Amygdala (tissue), 56 donors: ENCODE measurements around the gene COL18A1.

Experiments
- DNase-seq, 56 donors: peaks; one replicate each; lab custom pipeline; 2025; lab: John Stamatoyannopoulos, UW

Gene COL18A1

DNA sequence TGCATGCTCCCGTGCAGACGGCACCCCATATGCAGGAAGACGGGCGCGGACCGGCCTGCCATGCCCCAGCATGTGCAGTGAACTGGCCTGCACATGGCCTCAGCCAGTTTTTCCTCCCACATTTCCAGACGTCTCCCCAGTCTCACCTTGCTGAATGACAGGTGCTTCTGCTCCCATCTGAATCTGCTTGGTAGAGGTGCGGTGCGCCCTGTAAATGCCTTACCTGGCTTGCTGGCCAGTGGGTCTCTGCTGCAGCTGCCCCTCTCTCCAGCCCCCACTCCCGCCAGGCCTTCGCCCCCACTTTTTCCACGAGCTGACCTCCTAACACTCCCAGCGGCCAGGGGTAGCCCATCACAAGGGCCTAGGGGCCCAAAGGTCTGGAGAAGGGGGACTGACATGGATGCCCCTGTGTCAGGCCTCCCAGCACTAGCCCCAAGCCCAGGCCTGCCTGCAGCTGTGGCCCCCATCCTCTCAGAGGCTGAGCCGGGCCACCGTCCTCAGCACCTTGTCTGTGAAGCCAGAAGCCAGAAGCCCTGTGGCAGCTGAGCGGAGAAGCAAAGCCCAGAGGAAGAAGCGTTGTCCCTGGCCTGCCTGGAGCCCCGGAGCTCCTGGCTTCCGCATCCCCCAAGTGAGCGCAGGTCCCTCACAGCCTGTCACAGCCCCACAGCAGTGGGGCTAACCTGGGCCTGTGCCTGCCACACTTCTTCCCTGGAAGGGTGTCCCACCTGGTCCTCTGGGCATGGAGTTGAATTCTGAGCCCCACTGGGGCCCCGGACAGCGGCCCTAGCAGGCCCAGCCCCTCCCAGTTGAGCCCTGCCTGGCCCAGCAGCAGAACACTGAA is 140.9 kb downstream of the COL18A1 start:
- no peak for DNase-seq

DNA sequence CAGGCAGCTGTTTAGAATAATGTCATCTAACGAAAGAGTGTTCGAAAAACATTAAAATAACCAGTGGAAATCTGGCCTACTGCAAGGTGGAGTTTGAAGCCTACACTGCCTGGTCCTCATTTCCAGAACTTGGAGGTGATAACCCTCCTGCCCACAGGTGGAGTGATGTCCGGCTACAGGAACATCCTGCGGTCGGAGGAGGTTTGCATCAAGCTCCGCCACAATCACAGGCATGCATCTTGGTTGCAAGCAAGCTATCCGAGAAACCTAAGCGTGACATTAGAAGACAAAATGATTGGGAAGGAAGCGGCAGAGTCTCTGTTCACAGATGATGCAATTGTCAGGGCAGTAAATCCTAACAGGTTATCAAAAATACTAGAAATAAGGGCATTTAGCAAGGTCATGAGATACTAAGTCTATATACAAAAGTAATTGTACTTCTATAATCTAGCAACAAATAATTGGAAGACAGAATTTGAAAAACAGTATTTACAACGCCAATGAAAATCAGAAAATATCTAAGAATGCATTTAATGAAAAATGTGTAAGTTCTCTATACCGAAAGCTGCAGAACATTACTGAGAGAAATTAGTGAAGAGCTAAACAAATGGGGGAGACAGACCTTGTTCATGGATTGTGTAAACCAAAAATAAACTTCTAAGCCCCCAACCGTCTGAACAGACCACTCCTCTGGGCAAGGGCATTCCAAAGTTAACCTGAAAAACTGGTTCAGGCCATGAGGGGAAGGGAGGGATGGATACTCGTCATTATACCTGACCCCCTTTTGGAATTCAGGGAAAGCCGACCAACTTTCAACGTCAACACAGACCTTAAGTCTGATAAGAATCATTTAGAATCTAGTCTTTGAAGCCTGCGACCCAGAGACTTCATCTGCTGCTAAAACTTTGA is 141.9 kb downstream of the COL18A1 start:
- DNase-seq: no peak

DNA sequence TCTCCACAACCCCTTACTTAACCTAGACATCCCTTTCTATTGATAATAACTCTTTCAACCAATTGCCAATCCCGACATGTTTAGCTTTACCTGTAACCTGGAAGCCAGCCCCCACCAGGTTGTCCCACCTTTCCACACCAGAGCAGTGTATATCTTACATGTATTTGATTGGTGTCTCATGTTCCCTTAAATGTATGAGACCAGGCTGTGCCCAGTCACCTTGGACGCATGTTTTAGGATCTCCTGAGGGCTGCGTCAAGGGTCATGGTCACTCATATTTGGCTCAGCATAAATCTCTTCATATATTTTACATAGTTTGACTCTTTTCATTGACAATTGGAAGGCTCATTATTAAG is 142.6 kb downstream of the COL18A1 start:
- no peak for DNase-seq

DNA sequence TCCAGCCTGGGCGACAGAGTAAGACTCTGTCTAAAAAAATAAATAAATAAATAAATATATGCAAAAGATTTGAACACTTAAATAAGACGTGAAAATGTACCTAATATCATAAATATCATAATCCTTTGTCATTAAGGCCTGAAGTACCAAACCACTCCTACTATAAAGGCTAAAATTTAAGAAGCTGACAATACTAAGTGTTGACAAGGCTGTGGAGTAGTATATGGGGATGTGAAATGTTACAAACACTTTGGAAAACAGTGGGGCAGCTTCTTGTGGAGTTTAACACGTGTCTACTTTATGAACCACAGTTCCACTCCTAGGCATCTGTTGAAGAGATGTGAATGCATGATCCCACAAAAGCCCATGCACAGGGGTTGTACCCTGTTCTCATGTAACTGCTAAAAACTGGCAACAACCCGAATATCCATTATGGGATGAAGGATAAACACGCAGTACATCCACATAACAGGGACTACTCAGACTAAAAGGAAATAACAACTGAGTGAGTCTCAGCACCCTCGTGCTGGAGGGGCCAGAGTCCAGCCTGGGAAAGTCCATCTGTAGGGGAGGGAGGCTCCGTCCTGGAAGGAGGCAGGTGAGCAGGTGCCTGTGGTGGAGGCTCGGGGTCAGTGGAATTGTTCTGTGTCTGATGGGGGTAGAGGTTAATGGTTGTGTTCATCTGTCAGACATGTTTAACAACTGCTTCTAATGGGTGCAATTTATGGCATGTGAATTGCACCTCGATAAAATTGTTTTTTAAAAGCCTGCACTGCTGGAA is 143.9 kb downstream of the COL18A1 start:
- no peak for DNase-seq

DNA sequence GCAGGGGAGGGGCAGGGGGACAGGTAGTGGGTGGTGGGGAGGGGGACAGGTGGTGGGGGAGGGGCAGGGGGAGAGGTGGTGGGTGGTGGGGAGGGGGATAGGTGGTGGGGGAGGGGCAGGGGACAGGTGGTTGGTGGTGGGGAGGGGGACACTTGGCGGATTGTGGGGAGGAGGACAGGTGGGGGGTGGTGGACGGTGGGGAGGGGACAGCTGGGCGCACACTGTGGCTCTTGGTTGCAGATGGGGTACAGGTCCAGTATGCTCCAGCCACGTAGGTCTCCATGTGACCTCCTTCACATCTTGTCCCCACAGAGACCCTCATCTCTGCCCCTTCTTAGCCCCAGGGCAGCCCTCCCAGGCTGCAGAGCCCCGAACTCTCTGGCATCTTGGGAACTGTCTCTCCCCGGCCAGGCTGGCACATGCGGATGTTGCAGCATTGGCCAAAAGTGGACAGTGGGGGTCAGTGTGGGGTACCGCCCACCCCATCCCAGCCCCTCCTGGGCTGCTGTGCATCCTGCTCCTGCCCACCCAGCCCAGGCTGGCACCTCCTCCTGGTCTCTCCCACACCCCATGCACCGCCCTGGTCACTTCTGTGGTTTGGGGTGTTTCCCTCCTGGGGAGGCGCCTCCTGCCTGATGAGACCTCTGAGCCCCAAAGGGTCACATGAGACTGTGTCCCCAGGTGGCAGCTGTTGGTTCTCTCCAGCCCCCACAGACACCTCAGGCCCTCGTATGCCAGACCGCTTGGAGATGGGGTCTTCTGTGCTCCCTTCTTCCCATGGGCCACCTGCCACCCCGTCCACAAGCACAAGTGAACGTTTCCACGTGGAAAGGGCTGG is 144.9 kb downstream of the COL18A1 start:
- DNase-seq: no peak

DNA sequence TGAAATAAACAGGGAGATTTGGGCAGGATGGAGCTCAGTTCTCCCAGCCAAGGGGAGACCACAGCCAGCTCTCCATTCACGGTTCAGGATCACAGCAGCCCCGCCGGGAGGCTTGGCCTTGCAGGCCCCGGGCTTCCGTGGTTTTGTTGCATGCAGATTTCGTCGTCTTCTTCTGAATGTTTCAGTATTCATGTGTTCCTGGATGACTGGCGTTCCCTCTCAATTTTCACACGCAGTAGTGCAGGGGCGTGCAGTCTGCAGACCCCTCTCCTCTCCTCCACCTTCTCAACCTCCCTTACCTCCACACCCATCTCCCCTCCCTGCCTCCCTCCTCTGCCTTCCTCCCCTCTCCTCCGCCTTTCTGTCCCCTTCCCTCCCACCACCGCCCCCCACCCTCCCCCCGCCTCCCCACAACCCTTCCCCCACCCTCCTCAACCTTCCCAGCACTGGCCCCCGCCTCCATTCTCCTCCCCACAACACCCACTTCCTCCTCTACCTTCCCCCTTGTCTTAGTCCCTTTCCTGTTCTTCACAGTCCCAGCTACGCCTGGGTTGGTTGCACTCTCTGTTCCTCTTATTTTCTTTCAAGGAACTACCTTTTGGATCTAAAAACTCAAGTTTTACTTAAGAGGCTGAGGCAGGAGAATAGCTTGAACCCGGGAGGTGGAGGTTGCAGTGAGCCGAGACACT is 145.7 kb downstream of the COL18A1 start:
- peak in 1 of 56 donors; percentile 51 for DNase-seq

DNA sequence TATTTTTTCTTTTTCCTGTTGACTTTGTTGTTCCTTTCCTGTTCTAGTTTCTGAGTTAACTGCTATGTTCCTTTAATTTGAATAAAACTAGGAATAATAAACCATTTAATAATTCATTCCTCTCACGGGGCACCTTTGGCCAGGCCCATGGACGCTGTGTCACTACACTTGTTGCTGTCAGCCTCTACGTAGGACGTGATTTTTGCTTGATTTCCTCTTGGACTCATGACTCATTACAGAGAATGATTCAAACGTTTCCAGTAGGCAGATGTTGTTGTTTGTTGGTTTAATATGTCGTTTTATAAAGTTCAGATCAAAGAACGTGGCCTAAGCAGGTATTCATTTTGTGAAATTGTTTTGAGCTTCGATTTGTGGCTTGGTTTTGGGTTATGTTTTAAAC is 146.4 kb downstream of the COL18A1 start:
- no peak for DNase-seq

DNA sequence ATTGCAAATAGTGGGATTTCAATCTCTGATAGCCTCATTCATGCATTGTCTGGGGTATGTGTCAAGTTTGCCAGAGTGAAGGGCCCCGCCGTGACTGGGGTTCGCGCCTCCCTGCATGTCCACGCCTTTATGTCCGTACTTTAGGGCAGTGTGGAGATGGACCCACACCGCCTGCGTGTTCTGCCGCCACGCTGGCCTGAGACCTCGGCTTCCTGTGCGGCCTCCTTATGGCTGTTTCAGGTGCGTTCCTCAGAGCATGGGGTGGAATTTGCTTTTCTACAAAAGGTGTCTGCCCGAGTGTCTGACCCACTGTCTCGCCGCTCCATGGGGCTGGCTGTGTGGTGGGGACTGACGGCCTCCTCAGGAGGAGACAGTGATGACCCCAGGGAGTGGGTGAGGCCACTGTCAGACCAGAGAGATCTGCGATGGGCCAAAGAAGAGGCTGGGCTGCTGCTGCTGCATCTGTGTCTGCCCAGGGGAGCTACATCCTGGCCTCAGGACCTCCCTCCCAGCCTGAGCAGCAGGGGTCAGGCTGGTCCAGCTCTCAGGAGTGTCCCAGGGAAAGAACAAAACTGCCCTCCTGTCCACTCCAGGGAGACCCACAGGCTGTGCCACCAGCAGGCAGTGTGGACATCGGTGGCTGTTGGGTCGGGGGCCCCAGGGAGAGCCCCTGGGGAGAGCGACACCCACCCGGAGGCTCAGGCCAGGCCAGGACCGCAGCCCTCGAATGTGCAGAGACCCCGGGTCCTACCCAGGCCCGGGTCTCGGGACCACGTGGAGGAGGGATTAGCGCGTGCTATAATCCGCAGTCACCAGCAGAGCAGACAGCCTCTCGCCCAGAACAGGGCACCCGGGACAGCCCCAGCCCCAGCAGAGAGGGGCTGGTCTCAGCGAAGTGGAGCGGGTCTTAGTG is 147.1 kb downstream of the COL18A1 start:
- no peak for DNase-seq

DNA sequence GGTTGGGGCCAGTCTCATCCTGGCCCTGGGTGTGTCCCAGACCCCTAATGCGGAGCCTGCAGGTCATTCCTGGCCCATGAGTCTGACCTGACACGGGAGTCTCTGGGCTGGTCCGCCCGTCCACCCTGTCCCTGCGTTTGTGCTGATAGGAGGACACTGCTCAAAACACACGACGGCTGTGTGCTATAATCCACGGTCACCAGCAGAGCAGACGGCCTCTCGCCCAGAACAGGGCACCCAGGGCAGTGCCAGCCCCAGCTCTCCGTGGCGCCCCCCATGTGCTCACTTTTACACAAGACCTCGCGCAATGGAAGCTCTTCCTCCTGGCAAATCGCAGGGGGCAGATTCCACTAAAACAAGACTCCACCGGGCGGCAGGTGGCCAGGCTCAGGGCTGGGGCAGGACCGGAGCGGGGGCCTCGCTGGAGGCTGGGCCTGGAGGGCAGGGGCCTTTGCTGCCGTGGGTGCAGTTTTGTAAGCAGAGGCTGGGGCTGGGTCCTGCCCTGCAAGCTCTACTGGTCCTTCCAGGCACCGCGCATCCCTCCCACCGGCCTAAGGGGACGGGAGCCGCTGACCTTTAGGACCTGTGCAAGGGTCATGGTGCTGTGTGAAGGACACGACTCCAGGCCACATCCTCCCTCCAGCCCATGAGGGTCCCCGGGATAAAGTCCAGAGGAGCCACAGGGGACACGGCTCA is 147.9 kb downstream of the COL18A1 start:
- no peak for DNase-seq

DNA sequence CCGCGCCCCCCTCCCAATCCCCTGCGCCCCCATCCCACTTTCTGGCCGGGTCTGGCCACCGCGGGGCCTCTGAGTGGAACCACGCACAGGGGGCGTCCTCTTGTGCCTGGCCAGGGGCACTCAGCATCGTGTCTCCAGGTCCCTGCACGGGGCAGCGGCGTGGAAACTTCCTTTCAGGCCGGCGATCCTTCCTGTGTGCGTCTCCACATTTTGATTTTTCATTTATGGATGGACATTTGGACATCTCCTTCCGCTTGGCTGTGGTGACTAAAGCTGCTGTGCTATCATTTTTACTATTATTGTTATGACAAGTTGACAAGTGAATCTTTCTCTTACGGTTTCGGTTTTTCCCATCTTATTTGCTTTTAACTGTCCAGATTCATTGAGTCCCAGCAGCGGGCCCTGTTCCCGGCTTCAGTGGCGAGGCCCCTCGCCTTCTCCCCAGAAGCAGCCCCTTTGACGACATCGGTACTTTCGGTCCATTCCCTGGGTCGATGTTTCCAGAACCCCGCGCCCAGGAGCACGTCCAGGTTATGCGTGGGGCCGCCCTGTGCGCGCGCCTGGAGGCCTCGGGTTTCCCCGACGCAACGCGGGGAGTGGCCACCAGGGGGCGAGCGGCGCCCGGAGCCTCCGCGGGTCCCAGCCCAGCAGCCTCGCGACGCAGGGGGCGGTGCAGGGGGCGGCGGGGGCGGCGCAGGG is 149.7 kb downstream of the COL18A1 start:
- DNase-seq: peak in 49 of 56 donors; percentile 18 to 89 (median 67)

DNA sequence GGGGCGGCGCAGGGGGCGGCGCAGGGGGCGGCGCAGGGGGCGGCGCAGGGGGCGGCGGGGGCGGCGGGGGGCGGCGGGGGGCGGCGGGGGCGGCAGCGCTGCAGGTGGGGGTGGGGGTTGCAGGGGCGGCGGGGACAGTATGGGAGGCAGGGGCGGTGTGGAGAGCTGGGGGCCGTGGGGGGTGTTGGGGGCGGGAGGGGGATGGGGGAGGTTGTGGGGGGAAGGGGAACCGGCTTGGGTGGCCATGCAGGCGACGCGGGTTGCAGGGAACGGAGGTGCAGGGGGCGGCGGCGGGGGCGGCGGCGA is 150.2 kb downstream of the COL18A1 start:
- DNase-seq: no peak

DNA sequence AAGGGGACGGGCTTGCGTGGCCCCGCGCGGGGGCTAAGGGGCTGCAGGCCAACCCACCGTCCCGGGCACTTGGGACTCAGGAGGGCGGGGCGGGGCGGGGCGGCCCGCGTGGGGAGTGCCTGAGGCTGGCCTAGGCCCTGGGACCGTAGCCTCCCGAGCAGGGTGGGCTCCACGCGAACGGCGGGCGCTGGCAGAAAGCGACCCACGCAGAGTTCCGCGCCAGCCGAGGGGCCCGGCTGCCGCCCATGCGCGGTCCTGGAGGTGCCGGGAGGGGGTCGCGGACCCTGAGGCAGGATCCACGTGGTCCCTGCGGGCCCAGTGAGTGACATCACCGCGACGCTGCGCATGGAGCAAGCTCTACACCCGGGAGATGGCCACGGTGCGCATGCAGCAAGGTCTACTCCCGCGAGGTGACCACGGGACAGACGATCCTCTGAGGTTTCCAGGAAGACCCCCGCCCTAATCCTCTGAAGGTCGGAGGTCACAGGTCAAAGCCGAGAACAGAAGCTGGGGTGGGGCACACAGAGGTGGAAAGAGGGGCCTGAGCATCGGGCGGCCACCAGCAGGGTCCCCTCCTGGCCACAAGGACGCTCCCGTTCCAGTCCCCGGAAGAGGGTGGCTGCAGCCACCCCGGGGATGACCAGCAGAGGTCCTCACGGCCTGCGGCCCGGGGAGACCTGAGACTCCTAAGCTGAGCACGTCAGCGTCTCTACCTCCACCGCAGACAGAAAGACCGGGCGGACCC is 150.8 kb downstream of the COL18A1 start:
- peak in 38 of 56 donors; percentile 36 to 83 (median 67) for DNase-seq

DNA sequence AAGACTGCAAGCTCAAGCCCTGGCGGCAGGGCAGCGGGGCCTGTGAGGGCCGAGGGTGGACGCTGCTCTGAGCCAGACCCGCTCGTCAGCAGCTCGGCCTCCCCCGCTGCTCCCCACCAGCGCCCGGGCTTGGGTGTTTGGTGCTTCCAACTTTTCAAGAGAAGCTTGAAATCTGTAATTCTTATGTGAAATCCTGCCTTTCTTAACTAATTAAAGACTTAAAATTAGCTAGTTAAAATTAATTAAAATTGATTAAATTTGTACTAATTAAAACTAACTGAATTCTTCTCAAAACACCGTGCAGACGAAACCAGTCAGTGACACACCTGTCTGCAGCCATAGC is 151.3 kb downstream of the COL18A1 start:
- DNase-seq: no peak

DNA sequence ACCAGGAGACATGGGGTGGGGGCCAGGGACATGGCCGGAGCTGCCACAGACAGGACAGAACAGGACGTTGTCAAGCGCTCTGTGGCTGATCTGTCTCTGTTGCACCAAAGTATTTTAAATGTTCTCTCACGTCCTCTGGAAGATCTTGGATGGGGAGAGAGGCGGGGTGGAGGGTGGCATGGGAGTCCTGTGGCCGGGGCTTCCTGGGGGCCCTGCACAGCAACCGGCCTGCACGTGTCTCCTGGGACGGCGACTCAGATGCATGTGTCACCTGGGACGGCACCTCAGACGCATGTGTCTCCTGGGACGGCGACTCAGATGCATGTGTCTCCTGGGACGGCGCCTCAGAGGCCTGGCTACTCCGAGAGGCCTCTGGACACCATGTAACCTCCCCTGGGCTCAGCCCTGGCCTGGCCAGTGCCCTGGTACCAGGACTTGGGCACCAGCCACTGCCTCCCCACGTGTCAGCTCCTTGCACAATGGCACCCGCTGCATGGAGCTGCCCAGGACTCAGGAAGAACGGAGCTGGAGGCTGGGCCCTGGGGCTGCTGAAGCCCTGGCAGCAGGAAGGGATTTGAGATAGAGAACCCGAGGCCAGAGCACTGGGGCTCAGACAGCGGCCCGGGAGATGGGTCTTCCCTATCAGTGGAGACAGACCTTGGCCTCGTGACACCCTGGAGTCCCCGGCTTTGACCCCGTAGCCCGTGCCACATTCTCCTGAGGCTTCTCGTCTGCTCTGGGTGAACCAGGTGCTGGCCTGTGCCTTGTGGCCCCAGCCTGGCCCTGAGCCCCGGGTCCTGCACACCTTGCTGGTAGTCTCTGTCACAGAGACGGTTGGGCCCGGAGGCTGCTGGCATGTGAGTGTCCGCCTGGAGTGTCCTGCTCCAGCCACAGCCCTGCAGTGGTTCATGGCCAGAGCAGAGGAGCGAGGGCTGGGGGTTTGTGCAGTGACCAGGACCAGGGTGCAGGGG is 152.0 kb downstream of the COL18A1 start:
- peak in 15 of 56 donors; percentile 30 to 83 (median 56) for DNase-seq

DNA sequence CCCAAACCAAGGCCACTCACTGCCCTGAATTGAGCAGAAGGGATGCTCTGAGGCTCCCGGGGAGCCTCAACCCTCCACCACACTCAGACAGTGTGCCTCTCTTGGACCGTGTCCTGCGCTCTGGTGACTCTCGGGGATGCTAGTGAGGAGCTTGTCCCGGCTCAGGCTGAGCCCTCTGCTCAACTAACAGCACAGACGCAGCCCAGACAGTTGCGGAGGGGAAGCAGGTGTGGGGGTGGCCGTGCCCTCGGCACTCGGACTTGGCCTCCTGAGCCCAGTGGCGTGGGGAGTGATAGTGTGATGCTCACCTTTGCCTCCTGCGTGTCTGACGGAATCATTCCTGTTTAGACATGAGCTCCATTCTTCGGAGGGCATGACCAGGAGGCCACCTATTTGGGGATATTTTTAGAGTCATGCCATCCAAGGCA is 152.7 kb downstream of the COL18A1 start:
- DNase-seq: no peak
